Spleen (tissue), 11 donors: ENCODE measurements around the gene ADRA1B. TPM values are rescaled to one million over a fixed set of nuclear protein-coding genes. Genes with fewer than 3 reads are reported as not detected.

ENCODE experiments used
- DNase-seq: peaks from one replicate; pipeline ENCODE4 v3.0.0-alpha.2; 2020
- H3K27ac ChIP-seq, 8 donors: fragments of 200-600 bp; sonication (generic) in 7 of 8; 1 replicate in 4 of 8; 2 replicates in 4 of 8; pipeline versions ENCODE4 v1.5.0 to v1.8.0; 2016 to 2021; ENCODE audit warnings: inconsistent platforms in 4 of 8, mild to moderate bottlenecking in 4 of 8, moderate library complexity in 1 of 8
- H3K27me3 ChIP-seq, 7 donors: fragments of 200-600 bp; sonication (generic) in 6 of 7; replicated peaks in 1 of 7; 1 replicate in 4 of 7; 2 replicates in 3 of 7; pipeline versions ENCODE4 v1.5.0 to v1.8.0; 2016 to 2021; ENCODE audit warnings: inconsistent platforms in 3 of 7, mild to moderate bottlenecking in 1 of 7
- H3K36me3 ChIP-seq, 6 donors: fragments of 200-600 bp; sonication (generic) in 5 of 6; 1 replicate in 4 of 6; 2 replicates in 2 of 6; pipeline versions ENCODE4 v1.5.0 to v1.8.0; 2016 to 2021; ENCODE audit warnings: inconsistent platforms in 2 of 6
- H3K4me1 ChIP-seq, 6 donors: fragments of 200-600 bp; sonication (generic) in 5 of 6; 1 replicate in 3 of 6; 2 replicates in 3 of 6; pipeline versions ENCODE4 v1.5.0 to v1.8.0; 2016 to 2021; ENCODE audit warnings: inconsistent platforms in 3 of 6
- H3K4me3 ChIP-seq, 8 donors: fragments of 200-600 bp; sonication (generic) in 7 of 8; 1 replicate in 4 of 8; 2 replicates in 4 of 8; pipeline versions ENCODE4 v1.5.0 to v1.8.0; 2016 to 2021; ENCODE audit warnings: inconsistent platforms in 4 of 8, mild to moderate bottlenecking in 4 of 8, moderate library complexity in 2 of 8
- H3K9me3 ChIP-seq, 8 donors: fragments of 200-600 bp; sonication (generic) in 7 of 8; 1 replicate in 4 of 8; 2 replicates in 4 of 8; pipeline versions ENCODE4 v1.5.0 to v1.8.0; 2016 to 2021; ENCODE audit warnings: inconsistent platforms in 4 of 8
- POLR2A ChIP-seq, 3 donors: fragments of 450-650 bp; IDR thresholded peaks; one replicate each; pipeline ENCODE4 v1.5.1; 2017; ENCODE audit warnings: antibody characterized with exemption in 3 of 3, mild to moderate bottlenecking in 1 of 3
- POLR2AphosphoS5 ChIP-seq, 3 donors: sonication (generic); formaldehyde crosslinking; IDR thresholded peaks; one replicate each; pipeline ENCODE4 v1.5.1; 2017; ENCODE audit warnings: antibody characterized with exemption in 3 of 3
- WGBS, 5 donors: extraction: QIAGEN DNeasy Blood & Tissue Kit in 3 of 5; methylation state at CpG; one replicate each; pipeline versions ENCODE4 v1.1.5 to v1.1.7; 2013 to 2018; 5-methylcytosine and 5-hydroxymethylcytosine counted together
- intact Hi-C: fragments of 100-400 bp; cut with DNase I; formaldehyde crosslinking; loops from one replicate; pipeline ENCODE4 v1.15.0; 2023; ENCODE audit warnings: low total_unique reads
- polyA plus RNA-seq, 3 donors: library from polyadenylated mRNA; stranded (reverse); fragments of 200-250 nt; gene quantifications; one replicate each; pipeline ENCODE4 v1.2.1, GENCODE V29; 2013
- total RNA-seq, 7 donors: library from RNA; depleted of rRNA in 3 of 7; stranded (reverse); fragments of >200 nt in 3 of 7; fragmentation: NEBNext Ultra II Directional in 4 of 7; extraction: Animal tissue kit (Norgen Biotek cat#: 25700) in 4 of 7; gene quantifications; one replicate each; pipeline versions ENCODE4 v1.1.0 to v1.2.1, GENCODE V29; 2016 to 2021
- TF ChIP-seq, protein P1 (sequence below), 11 experiments: fragments of 200-600 bp in 7 of 11; fragments of 450-650 bp in 4 of 11; sonication (generic) in 4 of 11; IDR thresholded peaks in 8 of 11; conservative IDR thresholded peaks in 3 of 11; 1 replicate in 7 of 11; 2 replicates in 4 of 11; pipeline versions ENCODE4 v1.4.0 to v1.8.0; 2016 to 2021; ENCODE audit warnings: antibody characterized with exemption in 11 of 11, inconsistent platforms in 4 of 11, mild to moderate bottlenecking in 1 of 11
- donor health status: healthy with polysubstance abuse.
- donor health status: DM: no; HTN: no; CAD: no; lungs with moderate emphysema.
- donor health status: DM: no; HTN: no; CAD: no.
- donor health status: Bipolar disorder and iron deficiency.
- donor health status: healthy.
- donor health status: DM: no; HTN: no; CAD: no.
- donor health status: DM: yes; HTN: yes; CAD: no.

The ADRA1B gene
- total and polyA plus RNA-seq, 10 donors, result 0.65 to 39.6 (median 11.7) TPM

DNA sequence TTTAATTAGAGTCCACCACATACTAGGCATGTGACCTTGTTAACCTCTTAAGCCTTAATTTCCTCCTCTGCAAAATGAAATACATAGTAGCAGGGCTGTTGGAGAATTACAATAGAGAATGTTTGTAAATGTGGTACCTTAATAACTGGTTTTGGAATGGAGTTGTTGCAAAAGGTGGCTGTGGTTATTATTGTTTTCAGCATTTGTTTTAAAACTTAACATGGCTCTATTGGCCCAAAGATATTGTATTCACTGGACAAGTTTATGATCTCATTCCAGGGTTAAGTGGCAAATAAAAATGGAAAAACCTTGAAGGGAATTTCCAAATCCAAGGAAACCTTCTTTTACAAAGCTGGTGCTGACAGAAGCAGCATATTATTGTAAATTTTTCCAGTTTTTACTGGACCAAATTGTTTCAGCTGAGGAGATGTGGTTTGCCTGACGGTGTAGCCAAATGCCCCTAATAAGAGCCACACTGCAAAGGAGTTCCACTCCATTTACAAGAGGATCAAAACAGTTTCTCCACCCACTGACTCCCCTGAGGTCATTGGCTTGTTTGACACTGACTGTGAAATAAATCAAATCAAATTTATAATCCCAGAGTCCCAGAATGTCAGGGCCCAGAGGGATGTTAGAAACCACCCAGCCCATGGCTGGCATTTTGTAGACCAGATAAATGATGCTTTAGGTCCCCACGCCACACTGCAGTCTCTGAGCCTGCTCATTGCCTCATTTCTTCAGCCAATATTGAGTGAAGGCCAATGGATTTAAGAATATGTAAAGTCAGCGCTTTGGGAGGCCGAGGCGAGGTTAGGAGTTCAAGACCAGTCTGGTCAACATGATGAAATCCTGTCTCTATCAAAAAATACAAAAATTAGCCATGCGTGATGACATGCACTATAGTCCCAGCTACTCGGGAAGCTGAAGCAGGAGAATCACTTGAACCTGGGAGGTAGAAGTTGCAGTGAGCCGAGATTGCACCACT lies 45.2 kb downstream of the ADRA1B start:
- H3K27me3 ChIP-seq, result peaks cover 0 to 17% (median 3%) of the 10 kb centered on the region in 7 donors
- H3K36me3 ChIP-seq, result no peaks in the 10 kb centered on the region
- TF ChIP-seq, protein P1, sequence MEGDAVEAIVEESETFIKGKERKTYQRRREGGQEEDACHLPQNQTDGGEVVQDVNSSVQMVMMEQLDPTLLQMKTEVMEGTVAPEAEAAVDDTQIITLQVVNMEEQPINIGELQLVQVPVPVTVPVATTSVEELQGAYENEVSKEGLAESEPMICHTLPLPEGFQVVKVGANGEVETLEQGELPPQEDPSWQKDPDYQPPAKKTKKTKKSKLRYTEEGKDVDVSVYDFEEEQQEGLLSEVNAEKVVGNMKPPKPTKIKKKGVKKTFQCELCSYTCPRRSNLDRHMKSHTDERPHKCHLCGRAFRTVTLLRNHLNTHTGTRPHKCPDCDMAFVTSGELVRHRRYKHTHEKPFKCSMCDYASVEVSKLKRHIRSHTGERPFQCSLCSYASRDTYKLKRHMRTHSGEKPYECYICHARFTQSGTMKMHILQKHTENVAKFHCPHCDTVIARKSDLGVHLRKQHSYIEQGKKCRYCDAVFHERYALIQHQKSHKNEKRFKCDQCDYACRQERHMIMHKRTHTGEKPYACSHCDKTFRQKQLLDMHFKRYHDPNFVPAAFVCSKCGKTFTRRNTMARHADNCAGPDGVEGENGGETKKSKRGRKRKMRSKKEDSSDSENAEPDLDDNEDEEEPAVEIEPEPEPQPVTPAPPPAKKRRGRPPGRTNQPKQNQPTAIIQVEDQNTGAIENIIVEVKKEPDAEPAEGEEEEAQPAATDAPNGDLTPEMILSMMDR (IDR thresholded peaks at IDR 0.05 in 8 of 11, conservative IDR thresholded peaks at IDR 0.05 in 3 of 11), result no peak
- no peak for TF ChIP-seq POLR2A (IDR thresholded peaks at IDR 0.05)
- no peak for TF ChIP-seq POLR2AphosphoS5 (IDR thresholded peaks at IDR 0.05)
- no peak for DNase-seq
- peaks cover 0 to 8% (median 0%) of the 10 kb centered on the region in 6 donors for H3K4me1 ChIP-seq
- H3K9me3 ChIP-seq, result no peaks in the 10 kb centered on the region
- no peak overlapping the region for H3K4me3 ChIP-seq
- intact Hi-C loops, result loop anchor here (10.0 kb wide), 1 partner anchor 517 kb away; no protein-coding TSS in a partner anchor
- peak overlapping the region in 4 of 8 donors; percentile 3 to 37 (median 20) for H3K27ac ChIP-seq
- WGBS, 5 donors, result 82 to 86% (median 85%) methylated on average over 8 of the region's 8 CpGs

DNA sequence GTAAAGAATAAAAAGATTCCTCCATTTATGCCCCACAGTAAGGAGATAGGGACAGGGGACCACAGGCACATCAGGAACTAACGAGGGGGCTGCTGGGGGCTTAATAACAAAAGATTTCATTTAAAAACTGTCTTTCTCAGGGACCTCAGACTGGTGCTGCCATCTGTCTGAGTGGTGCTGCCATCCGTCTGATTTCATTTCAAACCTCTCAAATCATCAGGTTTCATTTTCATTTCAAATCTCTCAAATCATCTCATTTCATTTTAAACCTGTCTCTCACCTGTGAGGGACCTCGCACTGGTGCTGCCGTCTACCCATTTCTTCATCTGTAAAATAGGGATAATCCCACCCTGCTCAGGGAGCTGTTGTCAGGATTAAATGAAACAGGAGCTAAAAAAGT lies 45.9 kb downstream of the ADRA1B start:
- 60 to 87% (median 84%) methylated on average over 4 of the region's 4 CpGs for WGBS, 5 donors
- TF ChIP-seq POLR2A (IDR thresholded peaks at IDR 0.05) (no peak), POLR2AphosphoS5 (IDR thresholded peaks at IDR 0.05) (no peak)
- TF ChIP-seq, protein P1 (IDR thresholded peaks at IDR 0.05 in 8 of 11, conservative IDR thresholded peaks at IDR 0.05 in 3 of 11), result no peak
- intact Hi-C loops, result loop anchor here (10.0 kb wide), 1 partner anchor 517 kb away; no protein-coding TSS in a partner anchor
- DNase-seq, result no peak
- Histone ChIP-seq H3K4me1 (peaks cover 0 to 8% (median 0%) of the 10 kb centered on the region in 6 donors), H3K27me3 (peaks cover 0 to 25% (median 6%) of the 10 kb centered on the region in 7 donors), H3K9me3 (no peaks in the 10 kb centered on the region), H3K36me3 (no peaks in the 10 kb centered on the region), H3K4me3 (no peak overlapping the region), H3K27ac (peak overlapping the region in 2 of 8 donors; percentile 15 to 37)

- H3K27me3 ChIP-seq, result peaks cover 0 to 36% (median 6%) of the 10 kb centered on the region in 7 donors
- 82 to 89% (median 87%) methylated on average over 6 of the region's 6 CpGs for WGBS, 5 donors
- H3K4me3 ChIP-seq, result no peak overlapping the region
- intact Hi-C loops, result loop anchor here (10.0 kb wide), 1 partner anchor 519 kb away; no protein-coding TSS in a partner anchor
- H3K4me1 ChIP-seq, result peaks cover 0 to 8% (median 0%) of the 10 kb centered on the region in 6 donors
- no peak overlapping the region for H3K27ac ChIP-seq
- no peaks in the 10 kb centered on the region for H3K9me3 ChIP-seq
- TF ChIP-seq POLR2A (IDR thresholded peaks at IDR 0.05) (no peak), POLR2AphosphoS5 (IDR thresholded peaks at IDR 0.05) (no peak)
- TF ChIP-seq, protein P1 (IDR thresholded peaks at IDR 0.05 in 8 of 11, conservative IDR thresholded peaks at IDR 0.05 in 3 of 11), result no peak
- no peaks in the 10 kb centered on the region for H3K36me3 ChIP-seq
- DNase-seq, result no peak
Observed at GRCh38 chr5:159963935-159964334, 47.7 kb downstream of the ADRA1B start.
